Upper lobe of left lung (tissue), 4 donors: Measurements from ENCODE around the gene NFKB2.

ENCODE experiments used
- EP300 ChIP-seq, 4 donors: sonication (generic); formaldehyde crosslinking; IDR thresholded peaks; one replicate each; pipeline ENCODE4 v1.5.1; 2017; ENCODE audit warnings: antibody characterized with exemption in 4 of 4, control low read depth in 2 of 4
- POLR2A ChIP-seq, 4 donors: fragments of 450-650 bp; IDR thresholded peaks; one replicate each; pipeline ENCODE4 v1.5.1; 2016 to 2017; ENCODE audit warnings: antibody characterized with exemption in 4 of 4, mild to moderate bottlenecking in 2 of 4
- POLR2AphosphoS5 ChIP-seq, 2 donors: sonication (generic); formaldehyde crosslinking; IDR thresholded peaks; one replicate each; pipeline ENCODE4 v1.5.1; 2017; ENCODE audit warnings: antibody characterized with exemption in 2 of 2
- TF ChIP-seq, protein P1 (sequence below), 6 experiments: fragments of 450-650 bp in 4 of 6; fragments of 200-600 bp in 2 of 6; sonication (generic) in 2 of 6; IDR thresholded peaks; one replicate each; pipeline ENCODE4 v1.5.1; 2016 to 2019; ENCODE audit warnings: antibody characterized with exemption in 6 of 6

DNA sequence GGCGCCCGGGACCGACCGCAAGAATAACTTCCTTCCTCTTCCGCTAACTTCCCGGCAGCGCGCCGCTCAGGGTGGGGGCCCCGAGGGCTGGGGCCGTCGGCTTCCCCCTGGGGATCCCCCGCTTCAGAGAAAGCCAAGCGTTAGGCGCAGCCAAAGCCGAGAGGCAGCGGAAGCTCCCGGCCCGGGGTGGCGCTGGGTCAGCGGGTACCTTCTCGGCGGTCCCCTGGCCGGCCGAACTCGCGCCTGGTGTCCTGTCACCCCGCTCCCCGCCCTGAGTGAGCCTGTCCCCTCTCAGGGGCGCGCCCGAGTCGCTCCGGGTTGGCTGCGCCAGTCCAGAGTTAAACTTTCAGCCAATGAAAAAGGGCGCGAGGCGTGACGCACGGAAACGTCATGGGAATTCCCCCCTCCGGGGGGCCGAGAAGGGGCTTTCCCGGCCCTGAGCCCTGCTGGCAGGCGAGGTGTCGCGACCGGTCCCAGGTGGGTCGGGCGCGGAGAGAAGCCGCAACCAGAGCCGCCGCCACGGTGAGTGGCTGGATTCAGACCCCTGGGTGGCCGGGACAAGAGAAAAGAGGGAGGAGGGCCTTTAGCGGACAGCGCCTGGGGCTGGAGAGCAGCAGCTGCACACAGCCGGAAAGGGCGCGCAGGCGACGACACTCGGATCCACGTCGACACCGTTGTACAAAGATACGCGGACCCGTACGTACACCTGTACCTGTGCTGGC is 1.3 kb upstream of the NFKB2 start:
- TF ChIP-seq POLR2AphosphoS5 (IDR thresholded peaks at IDR 0.05), result peak; percentile 93
- TF ChIP-seq, protein P1, sequence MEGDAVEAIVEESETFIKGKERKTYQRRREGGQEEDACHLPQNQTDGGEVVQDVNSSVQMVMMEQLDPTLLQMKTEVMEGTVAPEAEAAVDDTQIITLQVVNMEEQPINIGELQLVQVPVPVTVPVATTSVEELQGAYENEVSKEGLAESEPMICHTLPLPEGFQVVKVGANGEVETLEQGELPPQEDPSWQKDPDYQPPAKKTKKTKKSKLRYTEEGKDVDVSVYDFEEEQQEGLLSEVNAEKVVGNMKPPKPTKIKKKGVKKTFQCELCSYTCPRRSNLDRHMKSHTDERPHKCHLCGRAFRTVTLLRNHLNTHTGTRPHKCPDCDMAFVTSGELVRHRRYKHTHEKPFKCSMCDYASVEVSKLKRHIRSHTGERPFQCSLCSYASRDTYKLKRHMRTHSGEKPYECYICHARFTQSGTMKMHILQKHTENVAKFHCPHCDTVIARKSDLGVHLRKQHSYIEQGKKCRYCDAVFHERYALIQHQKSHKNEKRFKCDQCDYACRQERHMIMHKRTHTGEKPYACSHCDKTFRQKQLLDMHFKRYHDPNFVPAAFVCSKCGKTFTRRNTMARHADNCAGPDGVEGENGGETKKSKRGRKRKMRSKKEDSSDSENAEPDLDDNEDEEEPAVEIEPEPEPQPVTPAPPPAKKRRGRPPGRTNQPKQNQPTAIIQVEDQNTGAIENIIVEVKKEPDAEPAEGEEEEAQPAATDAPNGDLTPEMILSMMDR (IDR thresholded peaks at IDR 0.05), result peak in 5 of 6 experiments; percentile 20 to 98 (median 97)
- peak; percentile 62 to 96 (median 82) for TF ChIP-seq POLR2A (IDR thresholded peaks at IDR 0.05)
- TF ChIP-seq EP300 (IDR thresholded peaks at IDR 0.05), result peak in 3 of 4 donors; percentile 60 to 82 (median 79)
